GM10248 (cell line): ENCODE measurements around the gene FBLN1.
"Not testable (repeated sequence)": the region's sequence is repeated elsewhere in the genome, so short reads cannot be mapped to it uniquely, and the experiment has no call there.

Source experiments
- CTCF ChIA-PET: fragments of 300-600 bp; sonication (Branson Sonifier 250); formaldehyde crosslinking; extraction: SDS; loops from one replicate; lab custom pipeline; 2021; ENCODE audit warnings: antibody characterized with exemption; lab: Yijun Ruan, JAX
- POLR2A ChIA-PET: fragments of 350-650 bp; sonication (Branson Sonifier 250); formaldehyde crosslinking; extraction: SDS; loops from one replicate; lab custom pipeline; 2020; ENCODE audit warnings: antibody characterized with exemption; lab: Yijun Ruan, JAX
- DNase-seq: peaks from one replicate; pipeline ENCODE4 v3.0.0; 2012; ENCODE audit errors: extremely low spot score
- TF ChIP-seq, protein P1 (sequence below): IDR thresholded peaks from 2 replicates; pipeline ENCODE4 v1.5.1; 2012; ENCODE audit warnings: mild to moderate bottlenecking, low read depth; ENCODE audit errors: extremely low read depth, missing control alignments, control extremely low read depth

The FBLN1 gene

DNA sequence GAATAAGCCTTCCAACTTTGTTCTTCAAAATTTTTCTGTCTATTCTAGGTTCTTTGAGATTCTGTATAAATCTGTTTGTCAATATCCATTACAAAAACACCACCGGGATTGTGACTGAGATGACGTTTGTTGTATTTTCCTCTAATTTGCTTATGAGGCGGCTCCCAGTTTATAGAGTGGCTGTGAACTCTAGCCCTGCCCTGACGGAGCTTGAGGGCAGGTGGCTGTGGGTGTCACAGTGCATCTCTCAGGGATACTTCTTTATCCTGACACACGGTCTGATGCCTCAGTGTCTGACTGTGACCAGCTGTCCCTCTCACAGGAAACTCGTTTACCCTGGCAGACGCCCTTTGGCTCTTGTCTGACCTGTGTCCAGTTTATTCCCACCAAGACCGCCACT is 115.3 kb downstream of the FBLN1 start:
- TF ChIP-seq, protein P1, sequence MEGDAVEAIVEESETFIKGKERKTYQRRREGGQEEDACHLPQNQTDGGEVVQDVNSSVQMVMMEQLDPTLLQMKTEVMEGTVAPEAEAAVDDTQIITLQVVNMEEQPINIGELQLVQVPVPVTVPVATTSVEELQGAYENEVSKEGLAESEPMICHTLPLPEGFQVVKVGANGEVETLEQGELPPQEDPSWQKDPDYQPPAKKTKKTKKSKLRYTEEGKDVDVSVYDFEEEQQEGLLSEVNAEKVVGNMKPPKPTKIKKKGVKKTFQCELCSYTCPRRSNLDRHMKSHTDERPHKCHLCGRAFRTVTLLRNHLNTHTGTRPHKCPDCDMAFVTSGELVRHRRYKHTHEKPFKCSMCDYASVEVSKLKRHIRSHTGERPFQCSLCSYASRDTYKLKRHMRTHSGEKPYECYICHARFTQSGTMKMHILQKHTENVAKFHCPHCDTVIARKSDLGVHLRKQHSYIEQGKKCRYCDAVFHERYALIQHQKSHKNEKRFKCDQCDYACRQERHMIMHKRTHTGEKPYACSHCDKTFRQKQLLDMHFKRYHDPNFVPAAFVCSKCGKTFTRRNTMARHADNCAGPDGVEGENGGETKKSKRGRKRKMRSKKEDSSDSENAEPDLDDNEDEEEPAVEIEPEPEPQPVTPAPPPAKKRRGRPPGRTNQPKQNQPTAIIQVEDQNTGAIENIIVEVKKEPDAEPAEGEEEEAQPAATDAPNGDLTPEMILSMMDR, result no peak
- no peak for DNase-seq
- ChIA-PET CTCF (no interaction called here), POLR2A (no interaction called here)

DNA sequence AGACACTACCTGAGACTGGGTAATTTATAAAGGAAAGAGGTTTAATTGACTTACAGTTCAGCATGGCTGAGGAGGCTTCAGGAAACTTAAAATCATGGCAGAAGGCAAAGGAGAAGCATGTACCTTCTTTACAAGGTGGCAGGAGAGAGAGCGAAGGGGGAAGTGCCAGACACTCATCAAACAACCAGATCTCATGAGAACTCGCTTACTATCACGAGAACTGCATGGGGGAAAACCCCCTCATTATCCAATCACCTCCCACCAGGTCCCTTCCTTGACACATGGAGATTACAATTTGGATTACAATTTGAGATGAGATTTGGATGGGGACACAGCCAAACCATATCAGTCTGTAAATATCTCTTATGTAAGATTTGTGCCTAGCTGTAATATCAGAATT is 118.0 kb downstream of the FBLN1 start:
- POLR2A ChIA-PET, result no interaction called here
- TF ChIP-seq, protein P1, result no peak
- CTCF ChIA-PET, result no interaction called here
- DNase-seq, result no peak

GRCh38 chr22:45621836-45622600 is 119.3 kb downstream of the FBLN1 start:
- ChIA-PET CTCF (interaction anchor here (1.4 kb wide), 1 partner anchor 12 kb away, joined by 3 read pairs; no protein-coding TSS in a partner anchor), POLR2A (no interaction called here)
- TF ChIP-seq, protein P1, result no peak
- no peak for DNase-seq

GRCh38 chr22:45623464-45624145 is 120.9 kb downstream of the FBLN1 start:
- CTCF ChIA-PET, result interaction anchor here (0.8 to 1.2 kb wide), 2 partner anchors 8 to 309 kb away, joined by 3 to 4 read pairs; no protein-coding TSS in a partner anchor
- POLR2A ChIA-PET, DNase-seq: not testable (repeated sequence)

- no peak for DNase-seq
- ChIA-PET POLR2A (no interaction called here), CTCF (interaction anchor here (1.4 kb wide), 1 partner anchor 19 kb away, joined by 3 read pairs; no protein-coding TSS in a partner anchor)
Observed at GRCh38 chr22:45626198-45626651, 123.5 kb downstream of the FBLN1 start.

GRCh38 chr22:45627489-45628233 is 125.0 kb downstream of the FBLN1 start:
- POLR2A ChIA-PET, result no interaction called here
- TF ChIP-seq, protein P1, result no peak
- CTCF ChIA-PET, result interaction anchor here (1.2 to 3.2 kb wide), 3 partner anchors 17 to 379 kb away, joined by 3 to 9 read pairs (median 3); no protein-coding TSS in a partner anchor
- DNase-seq, result no peak

More at GRCh38 chr22:45626198-45626651, 123.5 kb downstream of the FBLN1 start:
- TF ChIP-seq, protein P1, result no peak
